GM12878 (cell line): Measurements from ENCODE around the gene CHPT1. TPM values are rescaled to one million over a fixed set of nuclear protein-coding genes. Genes with fewer than 3 reads are reported as not detected.
A peak's percentile ranks its signal among the peaks of the same experiment; 100 is the strongest.

Experiments used
- BRCA1 ChIP-seq: IDR thresholded peaks from 2 replicates; pipeline ENCODE4 v1.6.1; 2011; ENCODE audit warnings: low read depth, low read length, improper control_type of control experiment
- CBX3 ChIP-seq: fragments of 200-600 bp; sonication (generic); IDR thresholded peaks from 2 replicates; pipeline ENCODE4 v1.6.1; 2016; ENCODE audit warnings: low read depth, borderline replicate concordance
- CEBPB ChIP-seq, 2 experiments: fragments of 150-350 bp in 1 of 2; IDR thresholded peaks; 2 replicates each; pipeline ENCODE4 v1.6.1; 2012 to 2014; ENCODE audit warnings: low read depth in 2 of 2, low read length in 2 of 2, borderline replicate concordance in 1 of 2, inconsistent platforms in 1 of 2
- CTCF ChIP-seq, 3 experiments: IDR thresholded peaks in 2 of 3; conservative IDR thresholded peaks in 1 of 3; 2 replicates each; pipeline ENCODE4 v1.5.1; 2011; ENCODE audit warnings: low read depth in 3 of 3, low read length in 3 of 3, mild to moderate bottlenecking in 3 of 3, control low read depth in 2 of 3, moderate library complexity in 2 of 3, inconsistent platforms in 1 of 3, mixed read lengths in 1 of 3; ENCODE audit not compliant: control insufficient read depth in 2 of 3, insufficient read depth in 1 of 3; ENCODE audit errors: extremely low read depth in 1 of 3
- E2F4 ChIP-seq: IDR thresholded peaks from 2 replicates; pipeline ENCODE4 v1.6.1; 2012; ENCODE audit warnings: low read depth, low read length, improper control_type of control experiment
- EP300 ChIP-seq, 2 experiments: fragments of 150-350 bp in 1 of 2; IDR thresholded peaks; 2 replicates each; pipeline ENCODE4 v1.6.1; 2011 to 2012; ENCODE audit warnings: low read depth in 2 of 2, low read length in 2 of 2, borderline replicate concordance in 1 of 2, improper control_type of control experiment in 1 of 2, inconsistent platforms in 1 of 2; ENCODE audit not compliant: control insufficient read depth in 1 of 2
- FOXK2 ChIP-seq: fragments of 450-650 bp; IDR thresholded peaks from 2 replicates; pipeline ENCODE4 v1.6.1; 2017; ENCODE audit warnings: mild to moderate bottlenecking, moderate library complexity
- HSF1 ChIP-seq: fragments of 150-350 bp; IDR thresholded peaks from 2 replicates; pipeline ENCODE4 v1.6.1; 2014; ENCODE audit warnings: mild to moderate bottlenecking, low read depth, low read length
- MLLT1 ChIP-seq: fragments of 450-650 bp; IDR thresholded peaks from 2 replicates; pipeline ENCODE4 v1.6.1; 2016; ENCODE audit warnings: mild to moderate bottlenecking
- PRDM15 ChIP-seq: fragments of 450-650 bp; formaldehyde crosslinking; IDR thresholded peaks from 2 replicates; pipeline ENCODE4 v1.4.0; 2020; ENCODE audit warnings: mild to moderate bottlenecking, moderate library complexity
- SKIL ChIP-seq: fragments of 450-650 bp; IDR thresholded peaks from 2 replicates; pipeline ENCODE4 v1.6.1; 2017; ENCODE audit warnings: mild to moderate bottlenecking, low read depth, inconsistent platforms; ENCODE audit not compliant: poor library complexity, severe bottlenecking
- SUZ12 ChIP-seq: fragments of 200-600 bp; sonication (generic); IDR thresholded peaks from one replicate; pipeline ENCODE4 v1.6.1; 2018; ENCODE audit warnings: antibody characterized with exemption, mild to moderate bottlenecking; ENCODE audit not compliant: unreplicated experiment
- TCF7 ChIP-seq: IDR thresholded peaks from 2 replicates; pipeline ENCODE4 v1.6.1; 2014; ENCODE audit warnings: antibody characterized with exemption, borderline replicate concordance
- ZBED1 ChIP-seq: IDR thresholded peaks from 2 replicates; pipeline ENCODE4 v1.6.1; 2016; ENCODE audit warnings: borderline replicate concordance
- ZNF274 ChIP-seq: IDR thresholded peaks from one replicate; pipeline ENCODE4 v1.8.0; 2011; ENCODE audit not compliant: insufficient read length, insufficient read depth
- polyA plus RNA-seq, 11 experiments: library from polyadenylated mRNA; depleted of rRNA in 4 of 11; unstranded in 6 of 11; stranded (reverse) in 5 of 11; fragments of >200 nt; fragmentation: Nextera tagmentation in 4 of 11; fragmentation: Illumina TruSeq in 1 of 11; extraction: Ambion mirVana in 4 of 11; extraction: Trizol in 1 of 11; gene quantifications; 1 replicate in 1 of 11; 2 replicates in 10 of 11; pipeline versions ENCODE4 v1.2.1 to v1.2.3, GENCODE V29; 2011 to 2016; ENCODE audit warnings: inconsistent platforms in 2 of 11, missing spikeins in 2 of 11, low read depth in 1 of 11
- total RNA-seq, 4 experiments: library from RNA; depleted of rRNA in 3 of 4; stranded (reverse); fragments of >200 nt in 3 of 4; fragmentation: Illumina TruSeq in 1 of 4; extraction: Trizol in 1 of 4; gene quantifications; 2 replicates each; pipeline versions ENCODE4 v1.2.1 to v1.2.3, GENCODE V29; 2013 to 2021

Gene CHPT1
- total and polyA plus RNA-seq, 10 of the 15 experiments (the other 5 are each of a cell fraction or from before 2014, with no cell fraction given), result 0.85 to 10.2 (median 3.9) TPM

- no peak for TF ChIP-seq E2F4
- TF ChIP-seq EP300 (IDR thresholded peaks at IDR 0.05; ENCODE audit: borderline replicate concordance in 1 of 2, control insufficient read depth in 1 of 2, low read depth in 2 of 2, low read length in 2 of 2), result peak; percentile 78 to 90; a peak in 3 of 4 replicates
- TF ChIP-seq SKIL, result peak; percentile 60
- TF ChIP-seq PRDM15 (CRISPR knock-in tag), result no peak
- no peak for TF ChIP-seq SUZ12
- TF ChIP-seq ZNF274, result no peak
- TF ChIP-seq FOXK2, result 0 out of 2 replicates have a peak, but pooled peaks have one; percentile 22
- TF ChIP-seq TCF7, result no peak
- TF ChIP-seq CEBPB (IDR thresholded peaks at IDR 0.05; ENCODE audit: borderline replicate concordance in 1 of 2, low read depth in 2 of 2, low read length in 2 of 2), result 0 out of 4 replicates have a peak, but pooled peaks of 1 of the 2 experiments have one; percentile 30
- no peak for TF ChIP-seq BRCA1
- TF ChIP-seq MLLT1, result no peak
- TF ChIP-seq CTCF (IDR thresholded peaks at IDR 0.05 in 2 of 3, conservative IDR thresholded peaks at IDR 0.05 in 1 of 3; ENCODE audit: control insufficient read depth in 2 of 3, extremely low read depth in 1 of 3, insufficient read depth in 1 of 3, low read depth in 3 of 3, low read length in 3 of 3), result peak in 2 of 3 experiments; percentile 8 to 23; a peak in 2 of 6 replicates
- no peak for TF ChIP-seq ZBED1
- no peak for TF ChIP-seq CBX3
- TF ChIP-seq HSF1, result no peak
Observed at GRCh38 chr12:101743724-101744472, 46.5 kb downstream of the CHPT1 start (continued).
